Measurements from ENCODE around the gene PLXNB2. TPM values are rescaled to one million over a fixed set of nuclear protein-coding genes. Genes with fewer than 3 reads are reported as not detected.

Gene PLXNB2
- total RNA-seq, 2 donors from 2014 or later = 169 to 218 TPM

- no peak for ATAC-seq (ENCODE audit: insufficient number of reproducible peaks, low FRiP score, low read depth)
- no peak for TF ChIP-seq CTCF (IDR thresholded peaks at IDR 0.05)
Measured at GRCh38 chr22:50286275-50286674, 21.2 kb downstream of the PLXNB2 start.

GRCh38 chr22:50285568-50286229 is 21.7 kb downstream of the PLXNB2 start:
- Histone ChIP-seq H3K4me3 (no peak overlapping the region), H3K36me3 (peaks cover 84% of the 10 kb centered on the region), H3K4me1 (ENCODE audit: control insufficient read depth in 1 of 2, low read depth in 2 of 2) (no peaks in the 10 kb centered on the region), H3K9me3 (no peaks in the 10 kb centered on the region), H3K27me3 (replicated peaks; ENCODE audit: insufficient read depth) (no peaks in the 10 kb centered on the region), H3K27ac (no peak overlapping the region)
- TF ChIP-seq CTCF (IDR thresholded peaks at IDR 0.05) = no peak
- no peak for DNase-seq (ENCODE audit: low spot score)
- ATAC-seq (ENCODE audit: insufficient number of reproducible peaks, low FRiP score, low read depth) = no peak

More at GRCh38 chr22:50286275-50286674, 21.2 kb downstream of the PLXNB2 start:
- no peaks in the 10 kb centered on the region for H3K9me3 ChIP-seq
- H3K4me3 ChIP-seq = no peak overlapping the region
- no peaks in the 10 kb centered on the region for H3K4me1 ChIP-seq (ENCODE audit: control insufficient read depth in 1 of 2, low read depth in 2 of 2)
- no peak overlapping the region for H3K27ac ChIP-seq
- peaks cover 84% of the 10 kb centered on the region for H3K36me3 ChIP-seq
- no peak for DNase-seq (ENCODE audit: low spot score)
- H3K27me3 ChIP-seq (replicated peaks; ENCODE audit: insufficient read depth) = no peaks in the 10 kb centered on the region

- no peak overlapping the region for H3K27ac ChIP-seq
- no peaks in the 10 kb centered on the region for H3K27me3 ChIP-seq (replicated peaks; ENCODE audit: insufficient read depth)
- H3K4me3 ChIP-seq = no peak overlapping the region
- H3K9me3 ChIP-seq = no peaks in the 10 kb centered on the region
- H3K4me1 ChIP-seq (ENCODE audit: control insufficient read depth in 1 of 2, low read depth in 2 of 2) = no peaks in the 10 kb centered on the region
- H3K36me3 ChIP-seq = peaks cover 84% of the 10 kb centered on the region
- DNase-seq (ENCODE audit: low spot score) = no peak
- no peak for TF ChIP-seq CTCF (IDR thresholded peaks at IDR 0.05)
- ATAC-seq (ENCODE audit: insufficient number of reproducible peaks, low FRiP score, low read depth) = no peak
Measured at GRCh38 chr22:50284479-50284878, 23.0 kb downstream of the PLXNB2 start.

- DNase-seq (ENCODE audit: low spot score) = no peak
- no peak for ATAC-seq (ENCODE audit: insufficient number of reproducible peaks, low FRiP score, low read depth)
- no peak overlapping the region for H3K27ac ChIP-seq
- no peaks in the 10 kb centered on the region for H3K27me3 ChIP-seq (replicated peaks; ENCODE audit: insufficient read depth)
- peaks cover 84% of the 10 kb centered on the region for H3K36me3 ChIP-seq
- TF ChIP-seq CTCF (IDR thresholded peaks at IDR 0.05) = no peak
- H3K4me3 ChIP-seq = no peak overlapping the region
- H3K9me3 ChIP-seq = no peaks in the 10 kb centered on the region
- no peaks in the 10 kb centered on the region for H3K4me1 ChIP-seq (ENCODE audit: control insufficient read depth in 1 of 2, low read depth in 2 of 2)
Measured at GRCh38 chr22:50283821-50284220, 23.6 kb downstream of the PLXNB2 start.

- H3K36me3 ChIP-seq = peaks cover 84% of the 10 kb centered on the region
- H3K27me3 ChIP-seq (replicated peaks; ENCODE audit: insufficient read depth) = no peaks in the 10 kb centered on the region
- DNase-seq (ENCODE audit: low spot score) (no peak), ATAC-seq (ENCODE audit: insufficient number of reproducible peaks, low FRiP score, low read depth) (no peak)
- no peak overlapping the region for H3K27ac ChIP-seq
- H3K4me3 ChIP-seq = no peak overlapping the region
- H3K4me1 ChIP-seq (ENCODE audit: control insufficient read depth in 1 of 2, low read depth in 2 of 2) = no peaks in the 10 kb centered on the region
- TF ChIP-seq CTCF (IDR thresholded peaks at IDR 0.05) = no peak
- no peaks in the 10 kb centered on the region for H3K9me3 ChIP-seq
Measured at GRCh38 chr22:50282361-50283155, 24.9 kb downstream of the PLXNB2 start.
